GM23338 (cell line): ENCODE measurements around the gene RAI14.

Experiments
- CREB1 ChIP-seq: fragments of 250-450 bp; sonication (Bioruptor Pico); IDR thresholded peaks from 2 replicates; pipeline ENCODE4 v1.5.0; 2020; ENCODE audit warnings: low read depth, mild to moderate bottlenecking, moderate library complexity
- EZH2 ChIP-seq: fragments of 200-600 bp; sonication (generic); IDR thresholded peaks from one replicate; pipeline ENCODE4 v1.8.0; 2017; ENCODE audit warnings: antibody characterized with exemption, mild to moderate bottlenecking, low read depth; ENCODE audit not compliant: unreplicated experiment
- EZH2phosphoT487 ChIP-seq: fragments of 200-600 bp; sonication (generic); IDR thresholded peaks from one replicate; pipeline ENCODE4 v1.8.1; 2018; ENCODE audit warnings: antibody characterized with exemption; ENCODE audit not compliant: unreplicated experiment
- NANOG ChIP-seq: IDR thresholded peaks from 2 replicates; pipeline ENCODE4 v1.6.1; 2016; ENCODE audit warnings: antibody characterized with exemption, borderline replicate concordance
- POLR2AphosphoS5 ChIP-seq: IDR thresholded peaks from 2 replicates; pipeline ENCODE4 v1.6.1; 2016; ENCODE audit warnings: antibody characterized with exemption, low read depth
- STAT1 ChIP-seq: IDR thresholded peaks from one replicate; pipeline ENCODE4 v1.6.1; 2016; ENCODE audit warnings: antibody characterized with exemption; ENCODE audit not compliant: unreplicated experiment
- TF ChIP-seq, protein P1 (sequence below), 2 experiments: fragments of 200-600 bp in 1 of 2; sonication (generic) in 1 of 2; conservative IDR thresholded peaks; 2 replicates each; pipeline versions ENCODE4 v1.5.1 to v1.6.1; 2016 to 2017; ENCODE audit warnings: antibody characterized with exemption in 2 of 2, low read depth in 2 of 2, mild to moderate bottlenecking in 2 of 2, moderate library complexity in 1 of 2
- TF ChIP-seq, protein P2 (sequence below): IDR thresholded peaks from one replicate; pipeline ENCODE4 v1.6.1; 2018; ENCODE audit warnings: antibody characterized with exemption; ENCODE audit not compliant: unreplicated experiment

DNA sequence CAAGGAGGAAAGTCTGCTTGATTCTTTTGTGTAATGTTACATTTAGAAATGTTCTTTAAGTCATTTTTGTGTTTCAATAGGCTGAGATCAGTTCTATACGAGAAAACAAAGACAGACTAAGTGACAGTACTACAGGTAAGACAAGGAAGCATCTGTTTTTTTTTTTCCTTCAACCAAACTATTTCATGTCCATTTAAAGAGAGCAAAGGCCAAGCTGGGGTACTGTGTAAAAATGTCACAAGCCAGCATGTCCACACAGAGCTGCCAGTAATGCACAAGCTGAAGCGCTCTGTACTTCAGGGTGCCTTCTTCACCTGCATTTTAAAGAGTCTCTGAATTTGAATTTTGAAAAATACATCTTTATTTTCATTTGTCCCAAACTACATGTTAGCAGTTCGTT lies 162.6 kb downstream of the RAI14 start:
- TF ChIP-seq POLR2AphosphoS5: no peak
- TF ChIP-seq, protein P1, sequence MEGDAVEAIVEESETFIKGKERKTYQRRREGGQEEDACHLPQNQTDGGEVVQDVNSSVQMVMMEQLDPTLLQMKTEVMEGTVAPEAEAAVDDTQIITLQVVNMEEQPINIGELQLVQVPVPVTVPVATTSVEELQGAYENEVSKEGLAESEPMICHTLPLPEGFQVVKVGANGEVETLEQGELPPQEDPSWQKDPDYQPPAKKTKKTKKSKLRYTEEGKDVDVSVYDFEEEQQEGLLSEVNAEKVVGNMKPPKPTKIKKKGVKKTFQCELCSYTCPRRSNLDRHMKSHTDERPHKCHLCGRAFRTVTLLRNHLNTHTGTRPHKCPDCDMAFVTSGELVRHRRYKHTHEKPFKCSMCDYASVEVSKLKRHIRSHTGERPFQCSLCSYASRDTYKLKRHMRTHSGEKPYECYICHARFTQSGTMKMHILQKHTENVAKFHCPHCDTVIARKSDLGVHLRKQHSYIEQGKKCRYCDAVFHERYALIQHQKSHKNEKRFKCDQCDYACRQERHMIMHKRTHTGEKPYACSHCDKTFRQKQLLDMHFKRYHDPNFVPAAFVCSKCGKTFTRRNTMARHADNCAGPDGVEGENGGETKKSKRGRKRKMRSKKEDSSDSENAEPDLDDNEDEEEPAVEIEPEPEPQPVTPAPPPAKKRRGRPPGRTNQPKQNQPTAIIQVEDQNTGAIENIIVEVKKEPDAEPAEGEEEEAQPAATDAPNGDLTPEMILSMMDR (conservative IDR thresholded peaks at IDR 0.05; ENCODE audit: low read depth in 2 of 2): no peak
- no peak for TF ChIP-seq STAT1
- TF ChIP-seq EZH2: no peak
- no peak for TF ChIP-seq CREB1
- no peak for TF ChIP-seq EZH2phosphoT487
- TF ChIP-seq, protein P2, sequence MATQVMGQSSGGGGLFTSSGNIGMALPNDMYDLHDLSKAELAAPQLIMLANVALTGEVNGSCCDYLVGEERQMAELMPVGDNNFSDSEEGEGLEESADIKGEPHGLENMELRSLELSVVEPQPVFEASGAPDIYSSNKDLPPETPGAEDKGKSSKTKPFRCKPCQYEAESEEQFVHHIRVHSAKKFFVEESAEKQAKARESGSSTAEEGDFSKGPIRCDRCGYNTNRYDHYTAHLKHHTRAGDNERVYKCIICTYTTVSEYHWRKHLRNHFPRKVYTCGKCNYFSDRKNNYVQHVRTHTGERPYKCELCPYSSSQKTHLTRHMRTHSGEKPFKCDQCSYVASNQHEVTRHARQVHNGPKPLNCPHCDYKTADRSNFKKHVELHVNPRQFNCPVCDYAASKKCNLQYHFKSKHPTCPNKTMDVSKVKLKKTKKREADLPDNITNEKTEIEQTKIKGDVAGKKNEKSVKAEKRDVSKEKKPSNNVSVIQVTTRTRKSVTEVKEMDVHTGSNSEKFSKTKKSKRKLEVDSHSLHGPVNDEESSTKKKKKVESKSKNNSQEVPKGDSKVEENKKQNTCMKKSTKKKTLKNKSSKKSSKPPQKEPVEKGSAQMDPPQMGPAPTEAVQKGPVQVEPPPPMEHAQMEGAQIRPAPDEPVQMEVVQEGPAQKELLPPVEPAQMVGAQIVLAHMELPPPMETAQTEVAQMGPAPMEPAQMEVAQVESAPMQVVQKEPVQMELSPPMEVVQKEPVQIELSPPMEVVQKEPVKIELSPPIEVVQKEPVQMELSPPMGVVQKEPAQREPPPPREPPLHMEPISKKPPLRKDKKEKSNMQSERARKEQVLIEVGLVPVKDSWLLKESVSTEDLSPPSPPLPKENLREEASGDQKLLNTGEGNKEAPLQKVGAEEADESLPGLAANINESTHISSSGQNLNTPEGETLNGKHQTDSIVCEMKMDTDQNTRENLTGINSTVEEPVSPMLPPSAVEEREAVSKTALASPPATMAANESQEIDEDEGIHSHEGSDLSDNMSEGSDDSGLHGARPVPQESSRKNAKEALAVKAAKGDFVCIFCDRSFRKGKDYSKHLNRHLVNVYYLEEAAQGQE: no peak
- TF ChIP-seq NANOG: no peak
